Measurements from ENCODE around the gene PYCR2. TPM values are rescaled to one million over a fixed set of nuclear protein-coding genes. Genes with fewer than 3 reads are reported as not detected.
"Not testable (repeated sequence)": the region's sequence is repeated elsewhere in the genome, so short reads cannot be mapped to it uniquely, and the experiment has no call there.

The PYCR2 gene
- total RNA-seq, 1 donor from 2014 or later = 59.9 TPM

DNA sequence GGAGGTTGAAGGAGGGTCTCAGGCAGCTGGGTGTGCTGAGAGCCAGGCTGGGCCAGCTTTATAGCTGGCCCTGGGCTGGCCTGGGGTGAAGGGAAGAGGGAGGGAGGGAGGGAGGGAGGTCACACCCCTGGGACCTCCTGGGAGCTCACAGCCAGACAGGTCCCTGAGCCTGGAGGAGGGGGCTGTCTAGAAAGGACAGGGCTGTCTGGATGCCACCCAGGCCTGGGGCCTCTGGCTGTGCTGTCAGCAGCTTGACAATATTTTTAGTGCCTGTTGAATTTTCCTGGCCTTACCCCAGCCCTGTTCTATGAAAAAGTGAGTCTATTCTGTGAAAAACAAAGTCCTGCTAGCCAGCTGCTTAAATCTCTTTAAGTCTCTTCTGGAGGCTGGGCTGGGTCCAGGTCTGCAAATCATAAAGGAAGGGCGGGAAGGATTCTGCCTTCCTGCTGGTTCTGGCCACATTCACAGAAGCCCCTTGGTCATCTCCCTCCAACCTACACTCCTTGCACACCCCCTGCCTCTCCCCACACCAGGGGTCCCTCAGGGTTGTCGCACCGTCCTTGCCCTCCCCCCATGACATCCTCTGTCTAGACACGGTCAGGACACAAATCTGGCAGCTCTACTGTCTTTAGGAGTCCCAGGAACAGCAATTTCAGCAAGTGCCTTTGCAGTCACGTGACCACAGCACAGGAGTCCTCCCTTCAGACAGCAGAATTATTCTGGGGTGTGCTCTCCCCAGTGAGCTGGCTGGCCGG is 17.3 kb upstream of the PYCR2 start, which contains the start of gene LEFTY2:
TSS of gene LEFTY2 (minus strand) at position 34 of the 755 bp plus-strand sequence. CDS start 80 bp downstream, outside the sequence.
- no peaks in the 10 kb centered on the region for H3K27me3 Mint-ChIP-seq (ENCODE audit: low read depth)
- H3K27ac Mint-ChIP-seq (ENCODE audit: unreplicated experiment) = no peak within 1 kb of the TSS
- DNase-seq (ENCODE audit: low read depth, low spot score) = no peak
- TF ChIP-seq CTCF (conservative IDR thresholded peaks at IDR 0.05) = no peak
- no peaks in the 10 kb centered on the region for H3K9me3 Mint-ChIP-seq
- no peaks in the 10 kb centered on the region for H3K36me3 Mint-ChIP-seq (ENCODE audit: low read depth)
- peaks cover 37% of the 10 kb centered on the region for H3K4me1 Mint-ChIP-seq
- no peak within 1 kb of the TSS for H3K4me3 Mint-ChIP-seq

- Mint-ChIP-seq H3K4me3 (no peak overlapping the region), H3K27me3 (ENCODE audit: low read depth) (no peaks in the 10 kb centered on the region), H3K9me3 (no peaks in the 10 kb centered on the region), H3K36me3 (ENCODE audit: low read depth) (no peaks in the 10 kb centered on the region), H3K4me1 (peaks cover 29% of the 10 kb centered on the region), H3K27ac (ENCODE audit: unreplicated experiment) (no peak overlapping the region)
- TF ChIP-seq CTCF (conservative IDR thresholded peaks at IDR 0.05) = no peak
- no peak for DNase-seq (ENCODE audit: low read depth, low spot score)
Measured at GRCh38 chr1:225940385-225941151, 16.5 kb upstream of the PYCR2 start.

DNA sequence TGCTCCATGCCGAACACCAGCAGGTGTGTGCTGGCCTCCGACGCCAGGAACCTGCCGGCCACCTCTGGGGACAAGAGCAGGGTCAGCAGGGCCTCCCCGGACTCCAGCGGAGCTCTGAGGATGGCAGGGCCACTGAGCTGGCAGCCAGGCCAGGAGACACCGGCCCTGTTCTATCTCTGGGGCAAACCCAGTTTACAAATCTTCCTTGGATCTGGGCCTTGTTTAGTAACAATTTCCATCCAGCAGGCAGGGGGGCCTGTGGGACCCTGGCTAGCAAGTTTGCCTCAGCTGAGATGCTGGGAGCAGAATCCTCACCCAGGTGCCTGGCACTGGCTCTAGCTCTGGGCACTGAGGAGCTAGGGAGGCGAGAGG is 15.9 kb upstream of the PYCR2 start:
- H3K4me3 Mint-ChIP-seq; H3K36me3 Mint-ChIP-seq (ENCODE audit: low read depth); DNase-seq (ENCODE audit: low read depth, low spot score); H3K27ac Mint-ChIP-seq (ENCODE audit: unreplicated experiment); H3K9me3 Mint-ChIP-seq; H3K27me3 Mint-ChIP-seq (ENCODE audit: low read depth): not testable (repeated sequence)
- H3K4me1 Mint-ChIP-seq = peaks cover 23% of the 10 kb centered on the region

DNA sequence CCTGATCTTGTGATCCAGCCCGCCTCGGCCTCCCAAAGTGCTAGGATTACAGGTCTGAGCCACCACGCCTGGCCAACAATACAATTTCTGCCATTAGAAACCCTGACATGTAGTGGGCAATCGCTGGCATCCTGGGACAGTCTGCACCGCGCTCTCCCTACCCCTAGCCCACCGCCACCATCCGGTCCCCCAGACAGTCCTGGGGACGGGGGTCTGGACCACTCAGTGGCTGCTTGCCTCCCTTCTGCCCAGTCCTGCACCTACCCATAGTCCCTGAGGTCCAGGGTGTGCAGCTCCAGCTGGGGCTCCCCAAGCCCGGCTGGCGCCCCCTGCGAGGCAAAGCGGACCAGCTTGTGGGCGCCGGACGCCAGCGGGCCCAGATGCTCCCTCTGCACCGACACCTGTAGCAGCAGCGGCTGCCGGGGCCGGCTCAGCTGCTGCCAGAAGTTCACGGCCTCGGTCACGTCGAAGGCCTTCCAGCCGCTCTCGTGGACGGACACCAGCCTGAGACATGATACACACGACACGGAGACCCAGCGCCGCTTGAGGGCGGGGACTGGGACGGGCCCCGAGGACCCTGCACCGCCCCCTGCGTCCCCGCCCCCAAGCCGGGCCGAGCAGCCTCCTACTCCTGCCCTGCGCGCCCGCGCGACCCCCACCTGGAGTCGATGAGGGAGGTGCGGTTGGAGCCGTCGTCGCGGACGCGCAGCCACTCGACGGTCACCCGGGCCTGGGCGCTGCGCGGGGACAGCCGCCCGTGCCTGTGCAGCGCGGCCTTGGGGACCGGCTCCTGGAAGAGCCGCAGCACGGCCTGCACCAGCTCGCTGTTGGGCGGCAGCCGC is 15.3 kb upstream of the PYCR2 start:
- not testable (repeated sequence) for H3K4me3 Mint-ChIP-seq; H3K36me3 Mint-ChIP-seq (ENCODE audit: low read depth); H3K27ac Mint-ChIP-seq (ENCODE audit: unreplicated experiment); DNase-seq (ENCODE audit: low read depth, low spot score); H3K27me3 Mint-ChIP-seq (ENCODE audit: low read depth); H3K9me3 Mint-ChIP-seq
- H3K4me1 Mint-ChIP-seq = peaks cover 20% of the 10 kb centered on the region

- no peak for TF ChIP-seq CTCF (conservative IDR thresholded peaks at IDR 0.05)
- no peak for DNase-seq (ENCODE audit: low read depth, low spot score)
- H3K27me3 Mint-ChIP-seq (ENCODE audit: low read depth) = no peaks in the 10 kb centered on the region
- H3K27ac Mint-ChIP-seq (ENCODE audit: unreplicated experiment) = no peak overlapping the region
- H3K4me3 Mint-ChIP-seq = no peak overlapping the region
- no peaks in the 10 kb centered on the region for H3K9me3 Mint-ChIP-seq
- no peaks in the 10 kb centered on the region for H3K36me3 Mint-ChIP-seq (ENCODE audit: low read depth)
- peaks cover 11% of the 10 kb centered on the region for H3K4me1 Mint-ChIP-seq
Measured at GRCh38 chr1:225937048-225937968, 13.3 kb upstream of the PYCR2 start.

All from neural crest cell (in vitro differentiated cells).